GM11168 (cell line): ENCODE data around the gene ZNF584.
"Not testable (repeated sequence)": the region's sequence is repeated elsewhere in the genome, so short reads cannot be mapped to it uniquely, and the experiment has no call there.

ENCODE experiments used
- in situ Hi-C: fragments of 300-500 bp; cut with MboI; formaldehyde crosslinking; loops from one replicate; pipeline ENCODE4 v1.12.0; 2022; ENCODE audit warnings: low sequenced_read_pairs; ENCODE audit not compliant: unreplicated experiment

The ZNF584 gene

GRCh38 chr19:58408152-58409009, at the start of gene ZNF584:
ZNF584 (plus strand) TSS chr19:58408649; CDS start chr19:58409148, 499 bp downstream.
- in situ Hi-C loops: no loop called here

DNA sequence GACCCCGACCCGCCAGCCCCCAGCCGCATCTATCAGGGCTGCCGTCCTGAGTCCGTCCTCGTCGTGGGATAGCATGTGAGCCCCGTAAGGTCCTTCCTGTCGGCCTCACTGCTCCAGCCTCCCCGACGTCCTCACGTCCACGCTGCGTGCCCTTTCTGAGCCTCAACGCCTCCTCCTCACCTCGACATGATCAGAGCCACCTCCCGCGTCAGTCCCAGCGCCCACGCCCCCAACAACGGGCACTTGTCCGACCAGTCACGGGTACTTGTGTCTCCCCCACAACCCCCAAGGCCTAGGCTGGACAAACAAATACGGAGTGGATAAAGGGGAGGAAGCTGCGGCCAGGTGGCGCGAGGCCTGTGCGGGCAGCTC, 46.6 kb upstream of the ZNF584 start:
- in situ Hi-C loops: no loop called here

DNA sequence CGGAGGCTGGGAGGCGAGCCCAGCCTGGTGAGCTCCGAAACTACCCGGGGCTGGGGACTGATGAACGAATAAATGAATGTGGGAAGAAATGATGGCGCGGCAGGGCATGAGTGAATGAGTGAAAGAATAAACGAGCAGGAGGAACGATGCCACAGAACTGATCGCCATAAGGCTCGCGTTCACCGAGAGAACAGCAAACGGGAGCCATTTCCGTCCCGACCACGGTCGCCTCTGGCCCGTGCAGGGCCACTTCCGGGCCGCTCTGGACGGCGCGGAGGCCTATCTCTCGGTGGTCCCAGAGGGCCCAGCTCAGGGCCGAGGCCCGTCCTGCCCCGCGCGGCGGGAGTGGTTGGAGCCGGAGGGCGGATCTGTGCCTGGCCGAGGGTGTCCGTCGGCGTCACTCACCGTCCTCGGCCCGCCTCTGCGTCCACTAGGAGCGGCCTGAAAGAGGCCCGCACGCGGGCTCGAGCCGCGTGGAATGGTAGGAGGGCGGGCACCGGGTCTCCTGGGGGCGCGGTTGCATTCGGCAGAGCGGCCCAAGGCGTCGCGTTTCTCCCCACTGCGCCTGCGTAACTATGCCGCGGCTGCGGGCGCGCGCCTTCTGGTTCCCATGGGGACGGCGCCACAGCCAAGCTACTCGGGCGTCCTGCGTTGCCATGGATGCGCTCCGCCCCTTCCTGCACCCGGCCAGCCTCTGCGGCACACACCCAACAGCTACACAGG, 46.0 kb upstream of the ZNF584 start, which contains the start of gene ZNF497:
ZNF497 (minus strand) TSS at position 480 of the 723 bp plus-strand sequence. CDS start 5,116 bp downstream, outside the sequence.
- in situ Hi-C loops: no loop called here

DNA sequence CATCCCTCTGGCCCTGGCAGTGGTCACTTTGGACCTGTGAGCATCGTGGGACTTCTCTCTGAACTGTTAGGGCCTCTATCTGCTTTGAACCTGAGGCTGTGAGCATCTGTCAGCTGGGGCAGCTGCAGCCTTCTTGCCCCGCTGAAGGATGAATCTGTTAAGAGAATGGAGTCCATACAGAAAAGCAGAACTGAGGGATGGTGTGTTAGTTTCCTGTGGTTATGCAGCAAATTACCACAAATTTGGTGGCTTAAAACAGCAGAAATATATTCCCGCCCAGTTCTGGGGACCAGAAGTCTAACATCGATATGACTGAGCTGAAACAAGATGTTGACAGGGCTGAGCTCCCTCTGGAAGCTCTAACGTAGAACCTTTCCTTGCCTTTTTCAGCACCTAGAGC, 44.3 kb upstream of the ZNF584 start:
- in situ Hi-C loops: no loop called here

DNA sequence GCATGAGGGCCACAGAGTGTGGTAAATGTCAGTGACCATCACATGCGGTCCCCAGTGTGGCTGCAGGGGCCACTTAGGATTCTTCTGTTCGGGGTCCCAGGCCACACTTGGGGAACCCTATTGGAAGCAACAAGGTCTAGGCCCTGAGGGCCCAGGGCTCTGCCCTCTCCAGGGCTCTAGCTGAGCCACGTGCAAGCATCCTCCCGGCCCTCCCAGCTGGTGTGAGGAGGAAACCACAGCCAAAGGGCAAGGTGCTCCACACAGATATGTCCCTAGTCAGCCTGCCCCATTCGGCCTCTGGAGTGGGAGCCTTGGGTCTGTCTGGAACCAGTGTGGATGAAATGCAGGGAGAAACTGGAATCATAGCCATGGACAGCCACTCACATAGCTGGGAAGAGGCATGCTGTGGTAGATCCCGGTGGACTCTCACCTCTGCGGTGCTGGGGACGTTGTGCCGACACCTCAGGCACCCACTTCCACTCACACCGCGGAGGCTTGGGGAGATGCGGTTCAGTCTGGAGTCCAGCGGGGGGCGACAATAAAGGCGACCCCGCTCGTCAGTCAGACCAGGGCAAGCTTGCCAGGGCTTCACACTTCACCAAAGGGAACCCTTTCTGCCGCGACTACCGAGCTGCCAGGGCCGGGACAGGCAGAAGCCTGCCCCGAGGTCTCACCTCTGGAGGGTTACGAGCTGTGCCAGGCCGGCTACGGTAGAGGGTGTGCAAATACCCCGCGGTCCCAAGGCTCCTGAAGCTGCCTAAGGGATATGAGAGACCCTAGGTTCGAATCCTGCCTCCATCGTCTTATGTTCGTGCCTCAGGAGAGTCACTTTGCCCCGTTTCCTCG, 41.6 kb upstream of the ZNF584 start:
- in situ Hi-C loops: no loop called here

GRCh38 chr19:58367698-58368454, 40.6 kb upstream of the ZNF584 start:
- in situ Hi-C loops: no loop called here

DNA sequence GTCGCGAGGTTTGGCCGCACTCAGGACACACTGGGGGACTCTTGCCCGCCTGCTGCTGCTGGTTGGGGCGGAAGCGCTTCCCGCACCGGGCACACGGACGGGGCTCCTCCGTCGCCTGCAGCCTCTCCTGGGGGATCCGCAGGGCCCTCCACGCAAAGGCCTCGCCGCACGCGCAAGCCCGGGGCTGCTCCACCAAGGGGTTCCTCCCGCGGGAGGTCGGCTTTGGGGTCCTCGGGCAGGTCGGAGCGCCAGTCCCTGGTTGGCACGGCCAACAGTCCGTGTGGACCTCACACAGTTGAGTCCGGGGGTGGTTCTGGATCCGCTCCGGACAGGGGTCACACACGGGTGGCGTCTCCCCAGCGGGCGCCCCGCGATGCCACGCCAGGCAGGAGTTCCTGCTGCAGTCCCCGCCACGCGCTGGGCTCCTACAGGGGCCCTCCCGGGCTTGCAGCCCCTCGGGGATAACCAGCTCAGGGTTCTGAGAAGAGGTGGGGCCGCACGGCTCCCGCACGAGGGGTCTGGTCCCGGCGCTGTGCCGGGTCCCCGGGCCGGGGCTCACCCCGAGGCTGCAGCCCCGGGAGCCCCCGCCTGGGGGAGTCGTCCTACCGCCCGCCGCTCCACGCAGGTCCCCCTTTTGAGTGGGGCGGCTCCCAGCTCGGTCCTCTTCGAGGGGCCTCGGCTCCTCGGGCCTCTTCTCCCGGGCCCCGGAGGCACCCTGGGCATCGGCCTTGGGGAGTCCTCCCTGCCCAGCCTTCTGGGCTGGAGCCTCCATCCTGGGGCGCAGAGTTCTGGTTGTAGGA, 39.7 kb upstream of the ZNF584 start:
- in situ Hi-C loops: no loop called here

- in situ Hi-C loops: no loop called here
Measured at GRCh38 chr19:58372311-58373133, 35.9 kb upstream of the ZNF584 start.

GRCh38 chr19:58374200-58374599, 34.2 kb upstream of the ZNF584 start:
- in situ Hi-C loops: no loop called here

DNA sequence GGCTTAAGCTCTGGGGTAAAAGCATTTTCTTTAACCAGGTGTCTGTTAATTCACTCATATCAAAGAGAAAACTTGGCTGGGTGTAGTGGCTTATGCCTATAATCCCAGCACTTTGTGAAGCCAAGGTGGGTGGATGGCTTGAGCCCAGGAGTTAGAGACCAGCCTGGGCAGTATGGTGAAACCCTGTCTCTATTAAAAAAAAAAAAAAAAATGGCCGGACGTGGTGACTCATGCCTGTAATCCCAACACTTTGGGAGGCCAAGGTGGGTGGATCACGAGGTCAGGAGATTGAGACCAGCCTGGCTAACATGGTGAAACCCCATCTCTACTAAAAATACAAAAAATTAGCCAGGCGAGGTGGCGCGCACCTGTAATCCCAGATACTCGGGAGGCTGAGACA, 31.7 kb upstream of the ZNF584 start:
- in situ Hi-C loops: not testable (repeated sequence)

DNA sequence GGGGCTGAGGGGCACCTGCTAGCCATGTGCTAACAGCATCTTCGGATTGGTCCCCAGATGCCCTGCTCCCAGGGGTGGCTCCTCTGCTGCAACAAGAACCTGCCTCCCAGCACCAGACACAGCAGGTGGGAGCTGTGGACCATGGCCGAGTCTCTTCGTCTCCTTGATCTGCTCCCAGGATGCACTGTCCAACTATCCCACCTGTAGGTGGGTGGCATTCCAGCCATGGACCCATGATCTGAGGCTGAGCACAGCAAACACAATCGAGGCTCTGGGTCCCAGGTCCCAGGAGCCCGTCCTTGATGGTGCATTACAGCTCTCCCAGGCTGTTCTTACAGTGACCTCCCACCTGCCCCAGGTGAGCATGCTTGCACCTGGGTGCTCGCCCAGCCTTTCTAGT, 29.2 kb upstream of the ZNF584 start:
- in situ Hi-C loops: no loop called here

DNA sequence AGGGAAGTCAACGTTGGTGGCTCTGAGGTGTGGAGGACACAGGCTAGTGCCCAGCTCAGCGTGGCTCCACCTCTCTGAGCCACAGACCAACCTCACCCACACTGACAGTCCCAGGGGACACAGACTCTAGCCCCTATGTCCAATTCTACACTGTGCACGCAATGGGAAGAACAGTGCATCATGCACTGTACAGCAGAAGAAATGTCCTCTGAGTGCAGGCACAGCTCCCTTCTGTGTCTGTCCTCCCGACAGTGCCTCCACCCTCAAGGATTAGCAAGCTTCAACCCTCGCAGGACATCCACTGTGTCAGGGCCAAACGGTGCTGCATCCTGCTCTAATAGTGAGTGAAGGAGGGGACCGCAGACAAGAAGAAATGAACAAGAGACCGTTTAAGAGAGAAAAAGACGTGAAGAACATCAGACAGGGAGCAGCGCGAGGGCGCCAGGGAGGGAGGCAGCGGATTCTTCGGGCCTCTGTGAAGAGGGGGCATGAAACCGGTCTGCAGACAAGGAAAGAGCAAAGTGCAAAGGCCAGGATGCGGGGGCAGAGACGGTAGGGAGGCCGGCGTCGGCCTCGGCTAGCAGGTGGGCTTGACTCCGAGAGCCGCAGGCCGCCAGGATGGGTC, 28.3 kb upstream of the ZNF584 start:
- in situ Hi-C loops: no loop called here

- in situ Hi-C loops: no loop called here
Measured at GRCh38 chr19:58380662-58381459, 27.6 kb upstream of the ZNF584 start, which contains the start of gene ZNF837. ZNF837 (minus strand) TSS chr19:58381030; CDS start chr19:58369332, 11,698 bp downstream.

DNA sequence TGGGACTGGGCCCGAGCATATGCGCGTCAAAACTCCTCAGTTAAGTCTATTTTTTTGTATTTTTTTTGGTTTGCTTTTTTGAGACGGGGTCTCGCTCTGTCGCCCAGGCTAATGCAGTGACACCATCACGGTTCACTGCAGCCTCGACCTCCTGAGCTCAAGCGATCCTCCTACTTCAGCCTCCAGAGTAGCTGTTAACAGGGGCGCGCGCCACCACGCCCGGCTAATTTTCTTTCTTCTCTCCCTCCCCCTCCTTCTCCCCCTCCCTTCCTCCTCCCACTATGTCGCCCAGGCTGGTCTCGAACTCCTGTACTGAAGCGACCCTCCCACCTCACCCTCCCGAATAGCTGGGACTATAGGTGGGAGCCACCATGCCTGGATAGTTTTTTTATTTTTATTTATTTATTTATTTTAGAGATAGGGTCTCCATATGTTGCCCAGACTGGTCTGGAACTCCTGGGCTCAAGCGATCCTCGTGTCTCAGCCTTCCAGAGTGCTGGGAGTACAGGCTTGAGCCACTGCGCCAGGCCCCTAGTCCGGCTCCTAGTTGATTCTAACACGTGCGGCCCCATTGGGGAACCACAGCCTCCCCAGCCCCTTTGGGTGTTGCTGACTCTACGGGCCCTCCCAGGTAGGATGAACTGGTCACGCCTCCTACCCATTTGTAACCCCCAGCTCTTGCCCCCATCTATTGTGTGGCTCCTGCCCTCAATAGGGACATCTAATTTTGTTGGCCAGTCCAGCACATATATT, 26.8 kb upstream of the ZNF584 start:
- in situ Hi-C loops: no loop called here

DNA sequence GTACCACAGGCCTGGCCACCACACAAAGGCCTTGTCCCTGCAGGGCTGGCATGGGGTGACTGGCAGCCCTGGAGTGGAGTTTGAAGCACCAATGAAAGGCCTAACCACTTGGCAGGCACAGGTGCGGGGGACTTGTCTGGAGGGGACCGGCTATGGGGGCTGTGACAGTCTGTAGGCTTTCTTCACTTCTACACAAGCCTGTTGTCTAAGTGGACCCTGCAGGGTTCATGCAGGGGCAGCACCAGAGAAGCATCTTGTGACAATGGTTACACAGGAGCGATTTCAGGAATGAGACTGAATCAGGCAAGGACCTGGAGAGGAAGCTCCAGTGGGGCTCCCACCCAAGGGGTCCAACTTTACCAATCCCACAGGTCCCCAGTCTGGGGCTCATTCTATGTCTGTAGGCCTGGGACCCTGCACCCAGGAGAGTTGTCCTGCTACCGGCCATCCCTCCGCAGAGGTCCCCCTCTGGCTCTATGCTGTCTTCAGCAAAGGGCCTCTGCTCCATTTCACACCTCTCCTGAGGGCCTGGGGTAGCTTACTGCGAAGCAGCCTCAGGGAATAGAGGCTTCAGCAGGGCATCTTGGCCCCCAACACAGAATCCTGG, 25.3 kb upstream of the ZNF584 start:
- in situ Hi-C loops: no loop called here
